Vagina (tissue), 2 donors: ENCODE data around the gene CST7.

Experiments used
- CTCF ChIP-seq, 3 experiments: fragments of 450-650 bp in 2 of 3; fragments of 200-600 bp in 1 of 3; sonication (generic) in 1 of 3; IDR thresholded peaks; one replicate each; pipeline ENCODE4 v1.5.1; 2017 to 2019; ENCODE audit warnings: antibody characterized with exemption in 3 of 3, mild to moderate bottlenecking in 2 of 3, moderate library complexity in 2 of 3
- POLR2A ChIP-seq, 2 donors: fragments of 450-650 bp; IDR thresholded peaks; one replicate each; pipeline ENCODE4 v1.6.1; 2017; ENCODE audit warnings: antibody characterized with exemption in 2 of 2, mild to moderate bottlenecking in 2 of 2, moderate library complexity in 2 of 2

DNA sequence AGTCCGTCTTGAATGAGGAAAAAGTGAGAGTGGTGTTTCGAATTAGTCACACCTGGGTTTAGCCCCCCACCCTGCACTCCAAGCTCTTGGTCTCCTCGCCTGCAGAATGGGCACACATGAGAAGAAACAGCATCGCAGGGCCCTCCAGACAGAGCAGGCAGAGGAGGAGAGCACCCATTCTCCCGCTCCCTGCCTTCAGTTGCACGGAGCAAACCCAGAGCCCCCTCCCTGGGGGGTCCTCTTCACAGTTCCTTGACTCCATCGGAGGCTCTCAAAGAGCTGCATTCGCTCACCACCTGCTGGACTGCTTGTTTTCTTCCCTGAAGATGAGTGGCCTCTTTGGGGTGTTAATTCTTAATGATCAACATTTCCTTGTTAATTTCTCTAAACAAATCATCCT, 5.1 kb downstream of the CST7 start:
- TF ChIP-seq POLR2A (IDR thresholded peaks at IDR 0.05) = no peak
- no peak for TF ChIP-seq CTCF (IDR thresholded peaks at IDR 0.05)
